Rectal smooth muscle tissue (tissue), 1 donor: ENCODE results near the gene TMEM225.

ENCODE experiments used
- H3K27ac ChIP-seq: one replicate; pipeline ENCODE4 v1.7.0; 2013; ENCODE audit warnings: low read depth, low read length, inconsistent platforms
- H3K27me3 ChIP-seq: one replicate; pipeline ENCODE4 v1.7.0; 2013; ENCODE audit warnings: low read length; ENCODE audit not compliant: control insufficient read depth, insufficient read depth
- H3K36me3 ChIP-seq: one replicate; pipeline ENCODE4 v1.7.0; 2013; ENCODE audit warnings: low read length; ENCODE audit not compliant: control insufficient read depth, insufficient read depth
- H3K4me1 ChIP-seq: one replicate; pipeline ENCODE4 v1.7.0; 2013; ENCODE audit warnings: low read length; ENCODE audit not compliant: control insufficient read depth, insufficient read depth
- H3K4me3 ChIP-seq: one replicate; pipeline ENCODE4 v1.7.0; 2013; ENCODE audit warnings: low read length
- H3K9ac ChIP-seq: one replicate; pipeline ENCODE4 v1.7.0; 2013; ENCODE audit warnings: low read length

TMEM225 gene

DNA sequence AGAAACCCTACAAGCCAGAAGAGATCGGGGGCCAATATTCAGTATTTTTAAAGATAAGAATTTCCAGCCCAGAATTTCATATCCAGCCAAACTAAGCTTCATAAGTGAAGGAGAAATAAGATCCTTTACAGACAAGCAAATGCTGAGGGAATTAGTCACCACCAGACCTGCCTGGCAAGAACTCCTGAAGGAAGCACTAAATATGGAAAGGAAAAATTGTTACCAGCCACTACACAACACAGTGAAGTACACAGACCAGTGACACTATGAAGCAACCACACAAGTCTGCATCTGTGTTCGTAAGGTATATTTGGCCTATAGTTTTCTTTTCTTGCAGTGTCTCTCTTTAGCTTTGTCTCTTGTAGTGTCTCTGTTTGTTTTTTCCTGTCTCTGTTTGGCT lies 29.0 kb downstream of the TMEM225 start:
- no peak overlapping the region for H3K4me3 ChIP-seq
- H3K4me1 ChIP-seq = no peaks in the 10 kb centered on the region
- no peaks in the 10 kb centered on the region for H3K36me3 ChIP-seq
- no peaks in the 10 kb centered on the region for H3K27me3 ChIP-seq
- H3K27ac ChIP-seq = no peak overlapping the region
- H3K9ac ChIP-seq = no peak overlapping the region

GRCh38 chr11:123853038-123853437 lies 32.4 kb downstream of the TMEM225 start:
- H3K9ac ChIP-seq = no peak overlapping the region
- H3K4me1 ChIP-seq = no peaks in the 10 kb centered on the region
- no peaks in the 10 kb centered on the region for H3K36me3 ChIP-seq
- no peaks in the 10 kb centered on the region for H3K27me3 ChIP-seq
- no peak overlapping the region for H3K4me3 ChIP-seq
- H3K27ac ChIP-seq = no peak overlapping the region

GRCh38 chr11:123852321-123852720 lies 33.1 kb downstream of the TMEM225 start:
- Histone ChIP-seq H3K9ac (no peak overlapping the region), H3K27ac (no peak overlapping the region), H3K27me3 (no peaks in the 10 kb centered on the region), H3K4me3 (no peak overlapping the region), H3K4me1 (no peaks in the 10 kb centered on the region), H3K36me3 (no peaks in the 10 kb centered on the region)

- no peaks in the 10 kb centered on the region for H3K4me1 ChIP-seq
- no peaks in the 10 kb centered on the region for H3K27me3 ChIP-seq
- no peak overlapping the region for H3K9ac ChIP-seq
- no peak overlapping the region for H3K27ac ChIP-seq
- no peak overlapping the region for H3K4me3 ChIP-seq
- H3K36me3 ChIP-seq = no peaks in the 10 kb centered on the region
Observed at GRCh38 chr11:123851110-123851509, 34.4 kb downstream of the TMEM225 start.

DNA sequence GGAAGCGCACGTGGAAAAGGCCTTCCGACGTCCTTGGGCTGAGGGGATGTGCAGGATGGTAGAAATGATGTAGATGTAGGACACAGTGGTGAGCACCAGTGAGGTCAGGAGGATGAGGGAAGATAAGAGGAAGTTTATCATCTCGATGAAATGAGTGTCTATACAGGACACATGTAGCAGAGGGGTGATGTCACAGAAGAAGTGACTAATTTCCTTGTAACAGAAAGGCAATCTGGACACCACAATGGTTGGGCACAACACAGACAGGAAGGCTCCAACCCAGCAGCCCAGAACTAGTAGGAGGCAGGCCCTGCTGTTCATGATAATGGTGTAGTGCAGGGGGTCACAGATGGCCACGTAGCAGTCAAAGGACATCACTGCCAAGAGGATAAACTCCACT lies 44.3 kb downstream of the TMEM225 start:
- Histone ChIP-seq H3K4me3 (no peak overlapping the region), H3K27me3 (no peaks in the 10 kb centered on the region), H3K27ac (no peak overlapping the region), H3K4me1 (no peaks in the 10 kb centered on the region), H3K36me3 (no peaks in the 10 kb centered on the region), H3K9ac (no peak overlapping the region)

DNA sequence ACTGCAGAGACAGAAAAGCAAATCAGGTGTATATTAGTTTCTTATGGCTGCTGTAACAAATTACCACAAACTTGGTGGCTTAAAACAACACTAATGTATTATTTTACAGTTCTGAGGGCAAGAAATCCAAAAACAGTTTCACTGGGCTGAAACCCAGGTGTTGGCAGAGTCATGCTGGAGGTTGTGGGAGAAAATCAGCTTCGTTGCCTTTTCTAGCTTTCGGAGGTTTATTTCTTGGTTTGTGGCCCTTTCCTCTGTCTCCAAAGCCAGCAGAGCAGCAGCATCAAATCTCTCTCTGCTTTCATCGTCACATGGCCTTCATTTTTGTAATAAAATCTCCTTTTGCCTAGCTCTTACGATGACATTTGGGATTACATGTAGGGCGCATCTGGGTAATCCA lies 46.3 kb downstream of the TMEM225 start:
- Histone ChIP-seq H3K36me3 (no peaks in the 10 kb centered on the region), H3K4me1 (no peaks in the 10 kb centered on the region), H3K27ac (no peak overlapping the region), H3K9ac (no peak overlapping the region), H3K4me3 (no peak overlapping the region), H3K27me3 (no peaks in the 10 kb centered on the region)

GRCh38 chr11:123838659-123839058 lies 46.8 kb downstream of the TMEM225 start:
- H3K4me3 ChIP-seq = no peak overlapping the region
- H3K9ac ChIP-seq = no peak overlapping the region
- no peaks in the 10 kb centered on the region for H3K4me1 ChIP-seq
- no peaks in the 10 kb centered on the region for H3K27me3 ChIP-seq
- no peaks in the 10 kb centered on the region for H3K36me3 ChIP-seq
- H3K27ac ChIP-seq = no peak overlapping the region

GRCh38 chr11:123838199-123838598 lies 47.3 kb downstream of the TMEM225 start:
- Histone ChIP-seq H3K9ac (no peak overlapping the region), H3K27ac (no peak overlapping the region), H3K27me3 (no peaks in the 10 kb centered on the region), H3K36me3 (no peaks in the 10 kb centered on the region), H3K4me3 (no peak overlapping the region), H3K4me1 (no peaks in the 10 kb centered on the region)

- H3K4me3 ChIP-seq = no peak overlapping the region
- H3K36me3 ChIP-seq = no peaks in the 10 kb centered on the region
- no peak overlapping the region for H3K27ac ChIP-seq
- no peak overlapping the region for H3K9ac ChIP-seq
- no peaks in the 10 kb centered on the region for H3K4me1 ChIP-seq
- no peaks in the 10 kb centered on the region for H3K27me3 ChIP-seq
Observed at GRCh38 chr11:123833095-123833494, 52.4 kb downstream of the TMEM225 start.
